WI38 (cell line): ENCODE data around the gene BCCIP.

ENCODE experiments used
- H3K4me3 ChIP-seq: 2 replicates; pipeline ENCODE4 v1.5.1; 2011; ENCODE audit warnings: low read depth, mild to moderate bottlenecking, control low read depth, low read length
- TF ChIP-seq, protein P1 (sequence below): IDR thresholded peaks from 2 replicates; pipeline ENCODE4 v1.5.1; 2012; ENCODE audit warnings: low read depth, mild to moderate bottlenecking, control low read depth, low read length

The BCCIP gene

DNA sequence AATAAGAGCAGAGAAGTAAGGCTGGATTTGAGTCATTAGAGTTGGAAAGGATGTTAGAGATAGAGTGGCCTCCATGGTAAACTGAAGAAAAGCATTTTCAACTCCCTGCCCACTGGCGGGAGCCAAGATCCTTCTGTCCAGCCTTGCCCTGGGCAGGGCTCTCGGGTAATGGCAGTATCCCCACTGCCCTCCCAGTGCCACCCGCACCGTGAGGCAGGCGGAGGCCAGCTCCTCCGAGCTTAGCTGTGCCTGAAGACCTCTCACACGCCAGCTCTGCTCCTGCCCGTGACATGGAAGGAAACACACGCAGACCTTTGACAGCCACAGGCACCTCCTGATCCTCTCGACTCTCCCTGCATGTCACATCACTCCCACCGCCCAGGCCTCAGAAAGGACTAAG, 22.3 kb downstream of the BCCIP start:
- TF ChIP-seq, protein P1, sequence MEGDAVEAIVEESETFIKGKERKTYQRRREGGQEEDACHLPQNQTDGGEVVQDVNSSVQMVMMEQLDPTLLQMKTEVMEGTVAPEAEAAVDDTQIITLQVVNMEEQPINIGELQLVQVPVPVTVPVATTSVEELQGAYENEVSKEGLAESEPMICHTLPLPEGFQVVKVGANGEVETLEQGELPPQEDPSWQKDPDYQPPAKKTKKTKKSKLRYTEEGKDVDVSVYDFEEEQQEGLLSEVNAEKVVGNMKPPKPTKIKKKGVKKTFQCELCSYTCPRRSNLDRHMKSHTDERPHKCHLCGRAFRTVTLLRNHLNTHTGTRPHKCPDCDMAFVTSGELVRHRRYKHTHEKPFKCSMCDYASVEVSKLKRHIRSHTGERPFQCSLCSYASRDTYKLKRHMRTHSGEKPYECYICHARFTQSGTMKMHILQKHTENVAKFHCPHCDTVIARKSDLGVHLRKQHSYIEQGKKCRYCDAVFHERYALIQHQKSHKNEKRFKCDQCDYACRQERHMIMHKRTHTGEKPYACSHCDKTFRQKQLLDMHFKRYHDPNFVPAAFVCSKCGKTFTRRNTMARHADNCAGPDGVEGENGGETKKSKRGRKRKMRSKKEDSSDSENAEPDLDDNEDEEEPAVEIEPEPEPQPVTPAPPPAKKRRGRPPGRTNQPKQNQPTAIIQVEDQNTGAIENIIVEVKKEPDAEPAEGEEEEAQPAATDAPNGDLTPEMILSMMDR: no peak
- H3K4me3 ChIP-seq: no peak overlapping the region

- TF ChIP-seq, protein P1: no peak
Observed at GRCh38 chr10:125846894-125847293, 23.5 kb downstream of the BCCIP start.

DNA sequence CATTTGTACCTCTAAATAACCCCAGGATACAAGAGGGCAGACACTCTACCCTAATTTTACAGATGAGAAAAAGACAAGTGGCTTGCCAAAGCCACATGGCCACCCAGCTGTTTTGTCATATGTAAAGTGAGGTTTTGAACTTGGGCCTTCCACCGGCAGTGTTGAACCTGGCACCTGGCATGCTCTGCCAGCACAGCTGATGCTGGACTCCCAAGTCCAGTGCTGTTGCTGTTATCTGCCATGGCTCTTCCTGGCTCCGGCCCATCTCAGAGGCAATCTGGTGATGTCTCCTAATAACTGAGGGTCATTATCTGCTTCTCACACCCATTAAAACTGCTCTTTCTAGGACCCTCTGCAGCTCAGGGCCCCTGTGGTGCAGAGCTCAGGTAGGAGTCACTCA, 25.0 kb downstream of the BCCIP start:
- H3K4me3 ChIP-seq: no peak overlapping the region

More at GRCh38 chr10:125846894-125847293, 23.5 kb downstream of the BCCIP start:
- H3K4me3 ChIP-seq: no peak overlapping the region

GRCh38 chr10:125848857-125849256, 25.5 kb downstream of the BCCIP start:
- H3K4me3 ChIP-seq: no peak overlapping the region
- TF ChIP-seq, protein P1: no peak

More for the DNA sequence above, 25.0 kb downstream of the BCCIP start:
- TF ChIP-seq, protein P1: no peak

DNA sequence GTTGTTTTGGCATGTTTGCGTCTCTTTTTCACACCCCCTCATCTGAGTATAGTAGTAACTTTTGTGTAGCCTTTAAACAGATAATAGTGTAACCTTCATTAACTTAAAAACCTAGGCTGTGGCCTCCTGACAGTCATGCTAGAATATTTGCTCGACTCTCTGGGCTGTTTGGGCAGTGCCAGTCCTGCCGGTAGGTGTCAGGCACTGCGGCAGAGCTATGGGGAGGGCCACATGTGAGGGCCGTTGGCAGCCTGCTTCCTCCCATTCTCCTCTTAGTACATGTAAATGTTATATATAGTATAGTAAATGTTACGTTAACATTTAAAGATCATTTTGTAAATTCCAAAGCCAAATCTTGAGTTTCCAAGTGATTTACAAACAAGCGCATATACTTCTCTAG, 26.1 kb downstream of the BCCIP start:
- TF ChIP-seq, protein P1: no peak
- no peak overlapping the region for H3K4me3 ChIP-seq

GRCh38 chr10:125850766-125851731, 27.7 kb downstream of the BCCIP start:
- TF ChIP-seq, protein P1: no peak
- no peak overlapping the region for H3K4me3 ChIP-seq

DNA sequence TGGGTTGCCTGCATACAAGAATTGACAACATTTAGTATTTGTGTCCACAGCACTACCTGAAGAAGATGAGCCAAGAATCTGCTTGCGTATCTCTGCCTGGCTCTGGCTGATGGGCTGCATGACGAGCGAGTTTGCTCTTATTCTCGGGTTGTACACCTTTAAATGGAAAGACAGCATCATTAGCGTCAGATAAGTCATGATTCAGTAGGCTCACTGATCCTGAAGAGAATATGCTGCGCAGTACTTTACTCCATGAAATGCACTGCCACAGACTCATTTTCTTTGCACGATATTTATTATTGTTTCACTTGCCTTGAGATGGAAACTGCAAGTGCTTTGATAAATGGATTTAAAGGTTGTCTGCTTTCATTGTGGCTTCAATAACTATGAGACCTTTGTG, 29.1 kb downstream of the BCCIP start:
- TF ChIP-seq, protein P1: no peak

More for the DNA sequence above, 29.1 kb downstream of the BCCIP start:
- no peak overlapping the region for H3K4me3 ChIP-seq
